Neutrophil (primary cell): Measurements from ENCODE around the gene CD9.
A peak's percentile ranks its signal among the peaks of the same experiment; 100 is the strongest.

Experiments used
- H3K27ac ChIP-seq: fragments of 200-600 bp; sonication (generic); 2 replicates; pipeline ENCODE4 v1.5.1; 2016; ENCODE audit warnings: mild to moderate bottlenecking, moderate library complexity
- H3K27me3 ChIP-seq: fragments of 200-600 bp; sonication (generic); 2 replicates; pipeline ENCODE4 v1.6.0; 2016; ENCODE audit warnings: mild to moderate bottlenecking
- H3K36me3 ChIP-seq: fragments of 200-600 bp; sonication (generic); 2 replicates; pipeline ENCODE4 v1.5.1; 2017
- H3K4me1 ChIP-seq, 2 experiments: fragments of 200-600 bp in 1 of 2; sonication (generic) in 1 of 2; 1 replicate in 1 of 2; 2 replicates in 1 of 2; pipeline versions ENCODE4 v1.5.1 to v1.6.1; 2013 to 2016; ENCODE audit warnings: low read depth in 1 of 2, low read length in 1 of 2, mild to moderate bottlenecking in 1 of 2, moderate library complexity in 1 of 2; ENCODE audit not compliant: control insufficient read depth in 1 of 2, insufficient read depth in 1 of 2
- H3K4me3 ChIP-seq, 2 experiments: fragments of 200-600 bp in 1 of 2; sonication (generic) in 1 of 2; 1 replicate in 1 of 2; 2 replicates in 1 of 2; pipeline ENCODE4 v1.5.1; 2013 to 2016; ENCODE audit warnings: low read depth in 1 of 2, low read length in 1 of 2, mild to moderate bottlenecking in 1 of 2, moderate library complexity in 1 of 2
- H3K9me3 ChIP-seq: fragments of 200-600 bp; sonication (generic); 2 replicates; pipeline ENCODE4 v1.5.1; 2016
- TF ChIP-seq, protein P1 (sequence below): fragments of 200-600 bp; sonication (generic); IDR thresholded peaks from 2 replicates; pipeline ENCODE4 v1.5.1; 2016; ENCODE audit warnings: antibody characterized with exemption

The CD9 gene

DNA sequence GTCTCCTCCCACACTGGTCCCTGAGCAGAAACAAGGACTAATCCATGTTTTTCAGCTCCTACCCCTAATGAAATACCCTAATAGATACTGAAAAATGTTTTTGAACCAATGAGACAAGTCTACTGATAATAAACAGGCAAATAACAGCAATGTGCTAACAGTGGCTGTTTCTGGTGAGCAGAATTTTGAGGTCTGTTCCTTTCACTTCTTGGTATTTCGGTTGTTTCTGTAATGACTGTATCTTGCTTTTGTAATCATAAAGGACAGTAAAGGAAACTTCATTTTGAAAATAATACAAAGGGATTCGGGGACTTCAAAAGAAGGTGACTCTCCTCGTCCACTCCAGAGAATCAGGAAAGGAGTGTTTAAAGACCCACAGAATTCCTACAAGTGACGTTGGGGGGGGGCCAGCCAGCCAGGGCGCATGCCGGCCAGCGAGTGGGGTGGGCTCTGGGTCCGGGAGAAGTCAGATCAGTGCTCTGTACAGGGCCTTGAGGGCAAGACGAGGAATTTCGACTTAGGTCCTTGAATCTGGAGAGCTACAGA lies 1.1 kb upstream of the CD9 start:
- Histone ChIP-seq H3K27me3 (peaks cover 74% of the 10 kb centered on the region), H3K36me3 (no peaks in the 10 kb centered on the region), H3K4me3 (peak overlapping the region in 1 of 2 experiments; percentile 53), H3K27ac (no peak overlapping the region), H3K4me1 (peaks cover 18 to 20% of the 10 kb centered on the region in 2 experiments), H3K9me3 (no peaks in the 10 kb centered on the region)
- TF ChIP-seq, protein P1, sequence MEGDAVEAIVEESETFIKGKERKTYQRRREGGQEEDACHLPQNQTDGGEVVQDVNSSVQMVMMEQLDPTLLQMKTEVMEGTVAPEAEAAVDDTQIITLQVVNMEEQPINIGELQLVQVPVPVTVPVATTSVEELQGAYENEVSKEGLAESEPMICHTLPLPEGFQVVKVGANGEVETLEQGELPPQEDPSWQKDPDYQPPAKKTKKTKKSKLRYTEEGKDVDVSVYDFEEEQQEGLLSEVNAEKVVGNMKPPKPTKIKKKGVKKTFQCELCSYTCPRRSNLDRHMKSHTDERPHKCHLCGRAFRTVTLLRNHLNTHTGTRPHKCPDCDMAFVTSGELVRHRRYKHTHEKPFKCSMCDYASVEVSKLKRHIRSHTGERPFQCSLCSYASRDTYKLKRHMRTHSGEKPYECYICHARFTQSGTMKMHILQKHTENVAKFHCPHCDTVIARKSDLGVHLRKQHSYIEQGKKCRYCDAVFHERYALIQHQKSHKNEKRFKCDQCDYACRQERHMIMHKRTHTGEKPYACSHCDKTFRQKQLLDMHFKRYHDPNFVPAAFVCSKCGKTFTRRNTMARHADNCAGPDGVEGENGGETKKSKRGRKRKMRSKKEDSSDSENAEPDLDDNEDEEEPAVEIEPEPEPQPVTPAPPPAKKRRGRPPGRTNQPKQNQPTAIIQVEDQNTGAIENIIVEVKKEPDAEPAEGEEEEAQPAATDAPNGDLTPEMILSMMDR = no peak

DNA sequence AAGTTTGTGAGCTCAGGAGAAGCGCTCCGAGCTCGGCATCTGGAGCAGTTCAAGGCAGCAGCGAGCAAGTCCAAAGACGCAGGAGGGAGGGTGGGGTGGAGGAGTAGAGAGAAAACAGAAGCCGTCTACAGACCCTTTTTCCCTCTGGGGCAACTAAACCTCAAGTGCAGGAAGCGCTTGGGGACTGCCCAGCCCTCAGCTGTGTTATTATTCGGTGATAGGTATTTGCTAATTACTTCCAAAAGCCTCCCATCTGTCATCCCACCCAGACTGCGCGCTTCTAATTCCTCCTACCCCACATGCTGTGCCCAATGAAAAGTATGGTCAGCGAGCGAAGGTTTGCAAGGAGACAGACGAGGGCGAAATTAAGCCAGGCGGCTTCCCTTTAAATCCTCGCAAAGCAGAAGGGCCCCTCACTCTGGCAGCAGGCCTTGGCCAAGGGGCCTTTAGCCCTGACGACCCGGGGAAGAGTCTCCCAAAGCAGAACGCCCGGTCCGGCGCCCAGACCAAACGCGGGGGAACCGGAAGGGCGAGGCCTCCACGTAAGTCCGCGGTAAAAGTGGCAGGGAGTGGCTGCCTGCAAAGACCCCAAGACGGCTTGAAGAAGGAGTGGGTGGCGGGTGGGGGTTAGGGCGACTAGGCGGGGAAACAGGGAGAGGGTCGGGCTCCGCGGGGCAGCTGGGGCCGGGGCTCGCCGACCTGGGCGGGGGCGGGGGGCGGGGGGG lies 507 bp upstream of the CD9 start:
- Histone ChIP-seq H3K27ac (no peak overlapping the region), H3K4me3 (peak overlapping the region; percentile 53 to 56), H3K4me1 (peaks cover 14 to 20% of the 10 kb centered on the region in 2 experiments), H3K9me3 (no peaks in the 10 kb centered on the region), H3K36me3 (no peaks in the 10 kb centered on the region), H3K27me3 (peaks cover 70% of the 10 kb centered on the region)
- TF ChIP-seq, protein P1 = no peak

DNA sequence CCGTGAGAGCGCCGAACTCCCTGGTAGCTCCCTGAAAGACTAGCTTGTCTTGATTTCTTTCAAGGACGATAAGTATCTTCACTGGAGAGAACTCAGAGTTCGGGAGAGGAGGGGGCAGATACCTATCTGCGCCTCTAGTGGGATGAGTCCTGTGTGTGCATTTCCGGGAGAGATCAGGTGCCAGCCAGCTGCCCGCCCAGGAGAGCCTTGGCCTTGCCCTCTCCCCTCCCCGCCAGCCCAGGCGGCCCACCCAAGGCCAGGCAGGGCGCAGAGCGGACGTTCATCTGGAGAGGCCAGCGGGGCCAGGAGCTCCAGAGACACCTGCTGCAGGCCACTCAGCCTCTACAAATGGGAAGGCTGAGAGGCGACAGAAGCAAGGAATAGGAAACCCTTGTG lies 1.0 kb downstream of the CD9 start:
- peaks cover 70% of the 10 kb centered on the region for H3K27me3 ChIP-seq

DNA sequence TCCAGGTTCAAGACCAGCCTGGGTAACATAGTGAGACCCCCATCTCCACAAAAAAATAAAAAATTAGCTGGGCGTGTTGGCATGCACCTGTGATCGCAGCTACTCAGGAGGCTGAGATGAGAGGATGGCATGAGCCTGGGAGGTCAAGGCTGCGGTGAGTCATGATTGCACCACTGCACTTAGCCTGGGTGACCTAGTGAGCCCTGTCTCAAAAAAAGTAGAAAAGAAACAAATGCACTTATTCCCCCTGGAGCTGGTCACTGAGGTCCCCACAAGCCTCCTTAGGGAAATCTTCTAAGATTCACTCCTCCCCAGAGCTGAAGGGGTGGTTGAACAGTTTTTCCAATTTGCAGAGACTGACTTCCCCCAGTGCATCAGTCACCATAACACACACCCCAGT lies 1.6 kb downstream of the CD9 start:
- Histone ChIP-seq H3K4me3 (no peak overlapping the region), H3K27me3 (peaks cover 70% of the 10 kb centered on the region), H3K36me3 (no peaks in the 10 kb centered on the region), H3K9me3 (no peaks in the 10 kb centered on the region), H3K27ac (no peak overlapping the region), H3K4me1 (peaks cover 14 to 16% of the 10 kb centered on the region in 2 experiments)
- TF ChIP-seq, protein P1 = no peak

More for the DNA sequence above, 1.0 kb downstream of the CD9 start:
- H3K9me3 ChIP-seq = no peaks in the 10 kb centered on the region
- TF ChIP-seq, protein P1 = no peak
- H3K4me3 ChIP-seq = peak overlapping the region in 1 of 2 experiments; percentile 54
- no peak overlapping the region for H3K27ac ChIP-seq
- no peaks in the 10 kb centered on the region for H3K36me3 ChIP-seq
- H3K4me1 ChIP-seq = peaks cover 14 to 16% of the 10 kb centered on the region in 2 experiments

DNA sequence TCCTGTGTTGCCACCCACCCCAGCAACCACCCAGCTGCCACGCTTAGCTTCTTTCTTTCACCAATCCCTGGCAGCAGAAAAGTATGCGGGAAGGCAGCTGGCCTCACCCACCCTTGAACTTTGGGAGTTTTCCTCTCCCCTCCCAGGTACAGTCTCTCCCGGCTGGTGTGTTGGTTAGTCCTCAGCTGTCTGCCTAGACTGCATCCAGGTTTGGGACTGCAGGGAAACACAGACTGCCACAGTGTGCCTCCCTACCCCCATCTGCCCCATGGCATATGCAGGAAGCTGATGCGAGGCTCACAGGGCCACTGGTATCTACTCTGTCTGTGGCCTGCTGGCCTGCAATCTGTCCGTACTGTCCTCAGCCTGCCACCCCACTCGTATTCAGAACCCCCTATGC lies 2.1 kb downstream of the CD9 start:
- H3K27me3 ChIP-seq = peaks cover 66% of the 10 kb centered on the region
- H3K36me3 ChIP-seq = no peaks in the 10 kb centered on the region
- TF ChIP-seq, protein P1 = no peak
- peaks cover 14 to 16% of the 10 kb centered on the region in 2 experiments for H3K4me1 ChIP-seq
- no peak overlapping the region for H3K4me3 ChIP-seq
- no peak overlapping the region for H3K27ac ChIP-seq
- H3K9me3 ChIP-seq = no peaks in the 10 kb centered on the region
